K562 (cell line): ENCODE measurements around the gene MLX. TPM values are rescaled to one million over a fixed set of nuclear protein-coding genes. Genes with fewer than 3 reads are reported as not detected.

Experiments
- ARHGAP35 ChIP-seq: fragments of 450-650 bp; IDR thresholded peaks from 2 replicates; pipeline ENCODE4 v1.6.1; 2018; ENCODE audit not compliant: partially characterized antibody
- BCOR ChIP-seq: fragments of 450-650 bp; IDR thresholded peaks from 2 replicates; pipeline ENCODE4 v1.6.1; 2016
- CBFA2T3 ChIP-seq: fragments of 450-650 bp; IDR thresholded peaks from 2 replicates; pipeline ENCODE4 v1.6.1; 2017
- CEBPB ChIP-seq: fragments of 450-650 bp; IDR thresholded peaks from 2 replicates; pipeline ENCODE4 v1.6.1; 2016; ENCODE audit warnings: missing genetic modification characterization, missing compliant biosample characterization
- CHD1 ChIP-seq: fragments of 200-600 bp; sonication (generic); IDR thresholded peaks from one replicate; pipeline ENCODE4 v1.6.1; 2012; ENCODE audit warnings: mild to moderate bottlenecking, moderate library complexity, low read length, inconsistent platforms
- GATA2 ChIP-seq: sonication (generic); formaldehyde crosslinking; IDR thresholded peaks from 2 replicates; pipeline ENCODE4 v1.4.0; 2020; ENCODE audit warnings: mild to moderate bottlenecking, missing genetic modification reagents
- HDAC3 ChIP-seq: fragments of 450-650 bp; IDR thresholded peaks from 2 replicates; pipeline ENCODE4 v1.6.1; 2018; ENCODE audit warnings: borderline replicate concordance, mild to moderate bottlenecking, moderate library complexity; ENCODE audit not compliant: partially characterized antibody
- KLF10 ChIP-seq: fragments of 250-450 bp; sonication (Bioruptor Pico); IDR thresholded peaks from 2 replicates; pipeline ENCODE4 v1.6.1; 2021; ENCODE audit warnings: matching md5 sums
- MLLT1 ChIP-seq, 2 experiments: fragments of 450-650 bp; IDR thresholded peaks; 2 replicates each; pipeline ENCODE4 v1.6.1; 2016
- PHB2 ChIP-seq: fragments of 450-650 bp; IDR thresholded peaks from 2 replicates; pipeline ENCODE4 v1.6.1; 2017; ENCODE audit warnings: low read depth
- POLR3G ChIP-seq: IDR thresholded peaks from 2 replicates; pipeline ENCODE4 v1.6.1; 2011; ENCODE audit not compliant: insufficient read length, insufficient replicate concordance; ENCODE audit errors: extremely low read depth
- RB1 ChIP-seq: fragments of 450-650 bp; IDR thresholded peaks from 2 replicates; pipeline ENCODE4 v1.6.1; 2017; ENCODE audit warnings: low read depth, mild to moderate bottlenecking
- RBM25 ChIP-seq: fragments of 200-400 bp; formaldehyde crosslinking; IDR thresholded peaks from 2 replicates; pipeline ENCODE4 v1.6.1; 2018; ENCODE audit warnings: low read length, low read depth, moderate library complexity; ENCODE audit not compliant: severe bottlenecking
- SLC30A9 ChIP-seq: fragments of 250-450 bp; sonication (Bioruptor Pico); IDR thresholded peaks from 2 replicates; pipeline ENCODE4 v1.8.0; 2022; ENCODE audit warnings: mild to moderate bottlenecking, moderate library complexity
- TGIF2 ChIP-seq: sonication (generic); formaldehyde crosslinking; IDR thresholded peaks from 2 replicates; pipeline ENCODE4 v1.8.1; 2022; ENCODE audit warnings: mild to moderate bottlenecking, missing genetic modification reagents, moderate library complexity
- TRIM25 ChIP-seq: fragments of 450-650 bp; IDR thresholded peaks from 2 replicates; pipeline ENCODE4 v1.7.0; 2016; ENCODE audit warnings: borderline replicate concordance
- USF2 ChIP-seq: sonication (generic); formaldehyde crosslinking; IDR thresholded peaks from 2 replicates; pipeline ENCODE4 v1.5.0; 2020; ENCODE audit warnings: missing genetic modification reagents
- ZBTB17 ChIP-seq: fragments of 450-650 bp; formaldehyde crosslinking; IDR thresholded peaks from 2 replicates; pipeline ENCODE4 v1.4.0; 2020; ENCODE audit warnings: mild to moderate bottlenecking
- ZBTB2 ChIP-seq: fragments of 450-650 bp; IDR thresholded peaks from 2 replicates; pipeline ENCODE4 v1.6.1; 2016; ENCODE audit warnings: antibody characterized with exemption
- ZBTB43 ChIP-seq: sonication (generic); formaldehyde crosslinking; IDR thresholded peaks from 2 replicates; pipeline ENCODE4 v1.8.0; 2023; ENCODE audit warnings: mild to moderate bottlenecking, missing genetic modification reagents
- ZNF699 ChIP-seq: fragments of 250-450 bp; sonication (Bioruptor Pico); IDR thresholded peaks from 2 replicates; pipeline ENCODE4 v1.8.0; 2021; ENCODE audit warnings: mild to moderate bottlenecking, moderate library complexity; ENCODE audit not compliant: insufficient replicate concordance
- polyA plus RNA-seq, 8 experiments: library from polyadenylated mRNA; depleted of rRNA in 4 of 8; stranded (reverse) in 5 of 8; unstranded in 3 of 8; fragments of >200 nt; fragmentation: Nextera tagmentation in 2 of 8; fragmentation: Illumina TruSeq in 1 of 8; extraction: Ambion mirVana in 2 of 8; extraction: Trizol in 1 of 8; gene quantifications; 2 replicates each; pipeline versions ENCODE4 v1.2.1 to v1.2.3, GENCODE V29; 2011 to 2014; ENCODE audit warnings: inconsistent platforms in 1 of 8, missing spikeins in 1 of 8
- total RNA-seq, 7 experiments: library from RNA; depleted of rRNA in 6 of 7; stranded (reverse); fragments of >200 nt in 6 of 7; fragmentation: Illumina TruSeq in 2 of 7; extraction: Trizol in 2 of 7; gene quantifications; 2 replicates each; pipeline versions ENCODE4 v1.2.1 to v1.2.3, GENCODE V29; 2011 to 2021; ENCODE audit warnings: low replicate concordance in 1 of 7
- TF ChIP-seq, protein P1 (sequence below): fragments of 250-450 bp; sonication (Bioruptor Pico); IDR thresholded peaks from 2 replicates; pipeline ENCODE4 v1.4.0; 2020

Gene MLX
- total and polyA plus RNA-seq, 9 of the 15 experiments (the other 6 are each of a cell fraction or from before 2014, with no cell fraction given), result 42.9 to 100 (median 58.9) TPM

GRCh38 chr17:42553161-42553818, 13.6 kb upstream of the MLX start (continued):
- TF ChIP-seq ZBTB43 (no peak), ZBTB2 (peak; percentile 69; the same call in 1 of the 2 replicates), KLF10 (CRISPR knock-in tag) (no peak), CEBPB (tag) (no peak), ARHGAP35 (no peak), SLC30A9 (no peak), ZBTB17 (CRISPR knock-in tag) (no peak), CHD1 (no peak), USF2 (CRISPR knock-in tag) (no peak), TRIM25 (no peak), RB1 (peak; percentile 49; the same call in 1 of the 2 replicates), GATA2 (CRISPR knock-in tag) (no peak), HDAC3 (no peak), PHB2 (no peak), ZNF699 (CRISPR knock-in tag) (no peak), MLLT1 (IDR thresholded peaks at IDR 0.05) (0 out of 4 replicates have a peak, but pooled peaks have one; percentile 17 to 52), CBFA2T3 (no peak; the same call in 1 of the 2 replicates), POLR3G (no peak), TGIF2 (CRISPR knock-in tag) (no peak), BCOR (no peak), RBM25 (no peak)
- TF ChIP-seq, protein P1, sequence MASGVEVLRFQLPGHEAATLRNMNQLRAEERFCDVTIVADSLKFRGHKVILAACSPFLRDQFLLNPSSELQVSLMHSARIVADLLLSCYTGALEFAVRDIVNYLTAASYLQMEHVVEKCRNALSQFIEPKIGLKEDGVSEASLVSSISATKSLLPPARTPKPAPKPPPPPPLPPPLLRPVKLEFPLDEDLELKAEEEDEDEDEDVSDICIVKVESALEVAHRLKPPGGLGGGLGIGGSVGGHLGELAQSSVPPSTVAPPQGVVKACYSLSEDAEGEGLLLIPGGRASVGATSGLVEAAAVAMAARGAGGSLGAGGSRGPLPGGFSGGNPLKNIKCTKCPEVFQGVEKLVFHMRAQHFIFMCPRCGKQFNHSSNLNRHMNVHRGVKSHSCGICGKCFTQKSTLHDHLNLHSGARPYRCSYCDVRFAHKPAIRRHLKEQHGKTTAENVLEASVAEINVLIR, result no peak
